PC-9 (cell line): Measurements from ENCODE around the gene PRSS21. TPM values are rescaled to one million over a fixed set of nuclear protein-coding genes. Genes with fewer than 3 reads are reported as not detected.

ENCODE experiments used
- BruUV-seq: library from RNA; stranded (reverse); fragments of 400-500 nt; replicated peaks from 2 replicates; lab custom pipeline; 2021; lab: Mats Ljungman, UMichigan
- CTCF ChIA-PET: fragments of 300-600 bp; sonication (Branson Sonifier 250); formaldehyde crosslinking; loops from one replicate; lab custom pipeline; 2022; ENCODE audit warnings: antibody characterized with exemption; lab: Charles Lee
- POLR2A ChIA-PET: fragments of 300-600 bp; sonication (Branson Sonifier 250); formaldehyde crosslinking; loops from one replicate; lab custom pipeline; 2022; ENCODE audit warnings: antibody characterized with exemption; ENCODE audit not compliant: unreplicated experiment; lab: Charles Lee
- DNase-seq, 2 experiments: peaks; one replicate each; pipeline versions ENCODE4 v3.0.0 to v3.0.0-alpha.2; 2015 to 2022; ENCODE audit warnings: mixed read lengths in 1 of 2
- H2AFZ ChIP-seq: fragments of 200-600 bp; sonication (generic); 2 replicates; pipeline ENCODE4 v1.8.1; 2017; ENCODE audit warnings: antibody characterized with exemption
- H3F3A ChIP-seq: fragments of 200-600 bp; sonication (generic); 2 replicates; pipeline ENCODE4 v1.8.1; 2017; ENCODE audit warnings: antibody characterized with exemption, mild to moderate bottlenecking, low read depth; ENCODE audit not compliant: insufficient read depth
- H3K27ac ChIP-seq: fragments of 200-600 bp; sonication (generic); 2 replicates; pipeline ENCODE4 v1.6.1; 2016; ENCODE audit warnings: mixed run types
- H3K27me3 ChIP-seq: fragments of 200-600 bp; sonication (generic); 2 replicates; pipeline ENCODE4 v1.6.1; 2016; ENCODE audit warnings: low read depth, mixed run types; ENCODE audit not compliant: insufficient read depth
- H3K36me3 ChIP-seq: fragments of 200-600 bp; sonication (generic); 2 replicates; pipeline ENCODE4 v1.6.1; 2016; ENCODE audit warnings: low read depth, mixed run types
- H3K4me1 ChIP-seq: fragments of 200-600 bp; sonication (generic); replicated peaks from 2 replicates; pipeline ENCODE4 v1.6.1; 2016; ENCODE audit warnings: mixed run types; ENCODE audit not compliant: insufficient read depth
- H3K4me2 ChIP-seq: fragments of 200-600 bp; sonication (generic); 2 replicates; pipeline ENCODE4 v1.6.1; 2017; ENCODE audit warnings: mixed run types
- H3K4me3 ChIP-seq: fragments of 200-600 bp; sonication (generic); 2 replicates; pipeline ENCODE4 v1.6.1; 2016; ENCODE audit warnings: mixed run types
- H3K79me2 ChIP-seq: fragments of 200-600 bp; sonication (generic); 2 replicates; pipeline ENCODE4 v1.6.1; 2017; ENCODE audit warnings: low read depth, mixed run types
- H3K9me2 ChIP-seq: fragments of 200-600 bp; sonication (generic); 2 replicates; pipeline ENCODE4 v1.8.1; 2017; ENCODE audit warnings: mild to moderate bottlenecking; ENCODE audit not compliant: insufficient read depth
- H3K9me3 ChIP-seq: fragments of 200-600 bp; sonication (generic); 2 replicates; pipeline ENCODE4 v1.8.1; 2016; ENCODE audit warnings: low read depth; ENCODE audit not compliant: insufficient read depth
- H4K20me1 ChIP-seq: fragments of 200-600 bp; sonication (generic); 2 replicates; pipeline ENCODE4 v1.8.1; 2017; ENCODE audit not compliant: insufficient read depth
- EZH2 ChIP-seq: fragments of 200-600 bp; sonication (generic); IDR thresholded peaks from 2 replicates; pipeline ENCODE4 v1.8.0; 2017; ENCODE audit warnings: antibody characterized with exemption, low read depth
- intact Hi-C: fragments of 100-400 bp; cut with micrococcal nuclease; formaldehyde crosslinking; loops from one replicate; pipeline ENCODE4 v1.10.0; 2022; ENCODE audit not compliant: unreplicated experiment
- total RNA-seq: library from RNA; stranded (reverse); gene quantifications from 2 replicates; pipeline ENCODE4 v1.2.3, GENCODE V29; 2021
- TF ChIP-seq, protein P1 (sequence below): fragments of 200-600 bp; sonication (generic); conservative IDR thresholded peaks from 2 replicates; pipeline ENCODE4 v1.6.1; 2017; ENCODE audit warnings: mixed run types, antibody characterized with exemption, mild to moderate bottlenecking, moderate library complexity

Gene PRSS21
- total RNA-seq, 1 experiment from 2014 or later, result 61.2 TPM

DNA sequence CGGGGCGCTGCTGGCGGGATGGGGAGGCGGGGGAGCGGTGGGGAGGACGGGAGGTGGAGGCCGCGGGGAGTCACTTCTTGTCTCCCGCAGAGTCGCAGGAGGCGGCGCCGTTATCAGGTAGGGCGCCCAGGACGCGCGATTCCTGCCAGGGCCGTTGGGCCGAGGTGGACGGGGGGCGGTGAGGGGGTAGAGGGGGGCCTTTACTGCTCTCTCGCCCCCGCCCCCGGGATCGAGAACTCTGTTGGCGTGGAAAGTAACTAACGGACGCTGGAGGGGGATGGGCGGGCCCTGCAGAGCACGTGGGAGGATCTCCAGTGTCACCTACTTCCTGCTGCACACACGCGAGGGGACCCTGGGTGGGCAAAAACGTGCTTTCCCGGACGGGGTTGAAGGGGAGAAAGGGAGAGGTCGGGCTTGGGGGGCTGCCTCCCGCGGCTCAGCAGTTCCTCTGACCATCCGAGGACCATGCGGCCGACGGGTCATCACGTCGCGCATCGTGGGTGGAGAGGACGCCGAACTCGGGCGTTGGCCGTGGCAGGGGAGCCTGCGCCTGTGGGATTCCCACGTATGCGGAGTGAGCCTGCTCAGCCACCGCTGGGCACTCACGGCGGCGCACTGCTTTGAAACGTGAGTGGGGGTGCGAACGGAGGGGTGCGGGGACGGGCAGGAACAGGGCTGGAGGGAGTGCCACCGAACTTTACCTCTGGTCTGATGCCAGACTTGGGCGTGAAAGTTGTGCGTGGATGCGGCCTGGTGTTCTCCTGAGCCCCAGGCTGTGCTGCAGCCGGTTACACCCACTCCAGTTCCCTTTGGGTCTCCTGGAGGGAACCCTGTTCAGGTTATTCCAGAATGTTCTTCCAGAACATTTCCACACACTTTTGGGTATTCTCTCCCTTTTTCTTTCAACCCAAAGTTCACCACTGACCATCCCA is 569 bp downstream of the PRSS21 start:
- Histone ChIP-seq H2AFZ (peak overlapping the region; percentile 77), H3K9me3 (no peaks in the 10 kb centered on the region), H4K20me1 (no peaks in the 10 kb centered on the region), H3K4me3 (peak overlapping the region; percentile 81), H3K27me3 (no peaks in the 10 kb centered on the region), H3K79me2 (peaks cover 22% of the 10 kb centered on the region), H3K4me1 (peaks cover 23% of the 10 kb centered on the region), H3K36me3 (no peaks in the 10 kb centered on the region), H3F3A (peaks cover 23% of the 10 kb centered on the region; the same call in 1 of the 2 replicates), H3K27ac (no peak overlapping the region), H3K4me2 (peak overlapping the region; percentile 93), H3K9me2 (no peaks in the 10 kb centered on the region)
- intact Hi-C loops, result loop anchor here (1.0 to 5.0 kb wide), 3 partner anchors 40 to 51 kb away; partner anchors contain the start of genes ELOB and PRSS22
- no peak for TF ChIP-seq EZH2
- TF ChIP-seq, protein P1, sequence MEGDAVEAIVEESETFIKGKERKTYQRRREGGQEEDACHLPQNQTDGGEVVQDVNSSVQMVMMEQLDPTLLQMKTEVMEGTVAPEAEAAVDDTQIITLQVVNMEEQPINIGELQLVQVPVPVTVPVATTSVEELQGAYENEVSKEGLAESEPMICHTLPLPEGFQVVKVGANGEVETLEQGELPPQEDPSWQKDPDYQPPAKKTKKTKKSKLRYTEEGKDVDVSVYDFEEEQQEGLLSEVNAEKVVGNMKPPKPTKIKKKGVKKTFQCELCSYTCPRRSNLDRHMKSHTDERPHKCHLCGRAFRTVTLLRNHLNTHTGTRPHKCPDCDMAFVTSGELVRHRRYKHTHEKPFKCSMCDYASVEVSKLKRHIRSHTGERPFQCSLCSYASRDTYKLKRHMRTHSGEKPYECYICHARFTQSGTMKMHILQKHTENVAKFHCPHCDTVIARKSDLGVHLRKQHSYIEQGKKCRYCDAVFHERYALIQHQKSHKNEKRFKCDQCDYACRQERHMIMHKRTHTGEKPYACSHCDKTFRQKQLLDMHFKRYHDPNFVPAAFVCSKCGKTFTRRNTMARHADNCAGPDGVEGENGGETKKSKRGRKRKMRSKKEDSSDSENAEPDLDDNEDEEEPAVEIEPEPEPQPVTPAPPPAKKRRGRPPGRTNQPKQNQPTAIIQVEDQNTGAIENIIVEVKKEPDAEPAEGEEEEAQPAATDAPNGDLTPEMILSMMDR, result peak; percentile 10; the same call in 1 of the 2 replicates
- CTCF ChIA-PET, result interaction anchor here (0.7 kb wide), 1 partner anchor 24 kb away, joined by 7 read pairs; no protein-coding TSS in a partner anchor
- POLR2A ChIA-PET, result interaction anchor here (0.7 kb wide), 1 partner anchor 19 kb away, joined by 6 read pairs; no protein-coding TSS in a partner anchor
- TSS peak; percentile 19 for BruUV-seq
- DNase-seq, result no peak

DNA sequence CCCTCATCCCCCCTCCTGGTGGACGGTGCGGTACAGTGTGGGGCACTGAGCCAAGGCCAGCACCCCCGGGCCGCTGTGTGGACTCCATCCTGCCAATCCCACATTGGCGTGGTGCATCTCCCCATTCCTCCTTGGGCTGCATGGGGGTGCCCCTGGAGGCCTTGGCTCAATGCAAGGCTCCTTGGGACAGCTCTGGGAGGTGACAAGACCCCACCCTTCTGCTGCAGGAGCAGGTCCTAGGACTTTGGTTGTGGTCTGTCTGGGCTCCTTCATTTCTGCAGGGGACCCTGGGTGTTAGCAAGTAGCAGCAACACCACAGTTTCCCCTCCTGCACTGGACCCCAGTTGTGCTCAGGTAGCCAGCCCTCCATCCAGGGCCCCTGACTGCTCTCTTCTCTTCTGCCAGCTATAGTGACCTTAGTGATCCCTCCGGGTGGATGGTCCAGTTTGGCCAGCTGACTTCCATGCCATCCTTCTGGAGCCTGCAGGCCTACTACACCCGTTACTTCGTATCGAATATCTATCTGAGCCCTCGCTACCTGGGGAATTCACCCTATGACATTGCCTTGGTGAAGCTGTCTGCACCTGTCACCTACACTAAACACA is 1.3 kb downstream of the PRSS21 start:
- no TSS peak for BruUV-seq
- no peak overlapping the region for H2AFZ ChIP-seq
- H3K27ac ChIP-seq, result no peak overlapping the region
- CTCF ChIA-PET, result no interaction called here
- DNase-seq, result no peak
- H3K36me3 ChIP-seq, result no peaks in the 10 kb centered on the region
- POLR2A ChIA-PET, result no interaction called here
- H3K27me3 ChIP-seq, result no peaks in the 10 kb centered on the region
- H3F3A ChIP-seq, result peaks cover 23% of the 10 kb centered on the region; the same call in 1 of the 2 replicates
- no peaks in the 10 kb centered on the region for H3K9me2 ChIP-seq
- no peaks in the 10 kb centered on the region for H4K20me1 ChIP-seq
- H3K4me2 ChIP-seq, result peak overlapping the region; percentile 93
- peaks cover 22% of the 10 kb centered on the region for H3K79me2 ChIP-seq
- H3K4me3 ChIP-seq, result no peak overlapping the region; the same call in 1 of the 2 replicates
- H3K4me1 ChIP-seq, result peaks cover 23% of the 10 kb centered on the region
- no peaks in the 10 kb centered on the region for H3K9me3 ChIP-seq
- TF ChIP-seq, protein P1, result no peak
- TF ChIP-seq EZH2, result no peak
- intact Hi-C loops, result loop anchor here (5.0 kb wide), 2 partner anchors 39 to 41 kb away; partner anchors contain the start of genes ELOB and PRSS22

DNA sequence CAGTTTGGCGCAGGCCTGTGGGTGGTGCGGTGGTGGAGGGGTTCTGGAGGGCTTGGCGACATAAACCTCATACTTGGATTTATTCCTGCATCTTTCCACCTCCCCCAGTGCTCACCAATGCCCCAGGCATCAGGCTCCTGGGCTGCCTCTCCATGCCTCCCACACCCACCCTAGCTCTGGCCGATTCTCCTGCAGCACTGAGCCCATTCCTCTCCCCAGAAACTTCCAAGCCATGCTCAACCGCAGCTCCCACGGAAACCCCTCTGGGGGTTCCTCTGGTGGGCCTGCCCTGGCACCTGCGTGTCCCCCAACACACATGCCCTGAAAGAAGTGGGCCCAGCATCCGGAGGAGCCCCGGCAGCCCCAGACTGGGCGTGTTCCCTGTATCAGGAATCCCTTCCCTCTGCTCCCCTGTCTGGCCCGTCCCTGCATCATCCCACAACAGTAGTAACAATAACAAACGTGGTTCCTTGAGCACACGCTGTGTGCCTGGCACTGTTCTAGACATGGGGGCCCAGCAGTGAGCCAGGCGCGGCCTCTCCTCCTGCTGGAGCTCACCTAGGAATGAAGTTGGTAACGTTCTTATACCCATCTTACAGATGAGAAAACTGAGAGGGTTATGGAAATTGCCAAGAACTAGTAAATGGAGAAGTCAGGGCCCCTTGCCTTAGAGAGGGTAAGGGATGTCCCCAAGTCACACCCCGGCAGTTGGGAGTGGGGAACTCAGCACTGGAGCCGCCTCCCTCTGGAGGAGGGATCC is 2.3 kb downstream of the PRSS21 start:
- peaks cover 22% of the 10 kb centered on the region for H3K79me2 ChIP-seq
- H3K4me3 ChIP-seq, result no peak overlapping the region
- intact Hi-C loops, result loop anchor here (5.0 kb wide), 2 partner anchors 38 to 42 kb away; partner anchors contain the start of genes ELOB and PRSS22
- no peaks in the 10 kb centered on the region for H3K9me3 ChIP-seq
- H4K20me1 ChIP-seq, result no peaks in the 10 kb centered on the region
- H3K4me1 ChIP-seq, result peaks cover 23% of the 10 kb centered on the region
- no peak overlapping the region for H3K27ac ChIP-seq
- no peak overlapping the region for H2AFZ ChIP-seq
- no peaks in the 10 kb centered on the region for H3K9me2 ChIP-seq
- H3K36me3 ChIP-seq, result no peaks in the 10 kb centered on the region
- H3K27me3 ChIP-seq, result no peaks in the 10 kb centered on the region
- no peak overlapping the region for H3K4me2 ChIP-seq
- H3F3A ChIP-seq, result peaks cover 23% of the 10 kb centered on the region; the same call in 1 of the 2 replicates
- ChIA-PET POLR2A (no interaction called here), CTCF (no interaction called here)
- no peak for DNase-seq
- TF ChIP-seq, protein P1, result no peak
- TF ChIP-seq EZH2, result no peak
- no TSS peak for BruUV-seq
